GM12872 (cell line): ENCODE results near the gene IL36RN.

Experiments used
- CTCF ChIP-seq: IDR thresholded peaks from 3 replicates; pipeline ENCODE4 v1.5.1; 2011; ENCODE audit warnings: low read depth, mild to moderate bottlenecking, low read length, moderate library complexity; ENCODE audit not compliant: insufficient read depth

Gene IL36RN

GRCh38 chr2:113068249-113068648 lies 9.3 kb downstream of the IL36RN start:
- no peak for TF ChIP-seq CTCF

- no peak for TF ChIP-seq CTCF
Measured at GRCh38 chr2:113068706-113069485, 9.9 kb downstream of the IL36RN start.

- no peak for TF ChIP-seq CTCF
Measured at GRCh38 chr2:113069676-113070605, 10.9 kb downstream of the IL36RN start.

- no peak for TF ChIP-seq CTCF
Measured at GRCh38 chr2:113070606-113070975, 11.6 kb downstream of the IL36RN start.

GRCh38 chr2:113072584-113072983 lies 13.6 kb downstream of the IL36RN start:
- no peak for TF ChIP-seq CTCF

- TF ChIP-seq CTCF = no peak
Measured at GRCh38 chr2:113073325-113073834, 14.4 kb downstream of the IL36RN start.

- no peak for TF ChIP-seq CTCF
Measured at GRCh38 chr2:113075030-113075429, 16.0 kb downstream of the IL36RN start.
